ENCODE data around the gene HECA.

- TF ChIP-seq EZH2phosphoT487 (IDR thresholded peaks at IDR 0.05; ENCODE audit: low read length) (no peak), CTCF (IDR thresholded peaks at IDR 0.05; ENCODE audit: low read length) (no peak), EZH2 (optimal IDR thresholded peaks at IDR 0.05; ENCODE audit: low read depth, low read length) (no peak)
Observed at GRCh38 chr6:139153855-139154254, 19.0 kb downstream of the HECA start.

All from MM.1S (cell line).